Measurements from ENCODE around the gene LMBR1L. TPM values are rescaled to one million over a fixed set of nuclear protein-coding genes. Genes with fewer than 3 reads are reported as not detected.

The LMBR1L gene
- total RNA-seq, 1 donor = 133 TPM

DNA sequence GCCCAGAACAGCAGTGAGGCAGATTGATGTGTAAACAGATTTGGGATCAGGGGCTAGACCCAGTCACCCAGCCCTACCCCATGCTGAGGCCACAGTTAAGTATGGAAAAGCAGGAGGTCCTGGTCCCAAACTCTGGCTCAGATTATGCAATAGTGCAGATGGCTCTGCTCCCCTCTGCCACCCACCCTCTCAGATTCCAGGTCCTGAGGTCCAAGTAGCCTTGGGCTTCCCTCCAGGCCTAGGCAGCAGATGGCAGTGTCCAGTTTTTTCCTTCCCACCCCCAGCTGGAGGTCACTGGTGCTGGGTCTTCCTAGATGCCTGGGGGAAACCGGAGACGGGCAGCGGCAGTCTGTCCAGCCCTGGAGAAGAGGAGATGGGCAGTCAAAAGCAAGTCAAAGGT is 13.3 kb downstream of the LMBR1L start:
- peaks cover 32% of the 10 kb centered on the region for H3K27me3 ChIP-seq (ENCODE audit: insufficient read depth, low read length)
- peaks cover 14% of the 10 kb centered on the region for H3K4me1 ChIP-seq (ENCODE audit: insufficient read depth, low read length)
- no peak overlapping the region for H3K4me3 ChIP-seq (ENCODE audit: low read length)
- H3K9me3 ChIP-seq (ENCODE audit: low read depth, low read length) = no peaks in the 10 kb centered on the region

- peaks cover 38% of the 10 kb centered on the region for H3K4me1 ChIP-seq (ENCODE audit: insufficient read depth, low read length)
- no peak overlapping the region for H3K4me3 ChIP-seq (ENCODE audit: low read length)
- H3K9me3 ChIP-seq (ENCODE audit: low read depth, low read length) = no peaks in the 10 kb centered on the region
- H3K27me3 ChIP-seq (ENCODE audit: insufficient read depth, low read length) = peaks cover 56% of the 10 kb centered on the region
Measured at GRCh38 chr12:49094975-49095365, 15.7 kb downstream of the LMBR1L start.

DNA sequence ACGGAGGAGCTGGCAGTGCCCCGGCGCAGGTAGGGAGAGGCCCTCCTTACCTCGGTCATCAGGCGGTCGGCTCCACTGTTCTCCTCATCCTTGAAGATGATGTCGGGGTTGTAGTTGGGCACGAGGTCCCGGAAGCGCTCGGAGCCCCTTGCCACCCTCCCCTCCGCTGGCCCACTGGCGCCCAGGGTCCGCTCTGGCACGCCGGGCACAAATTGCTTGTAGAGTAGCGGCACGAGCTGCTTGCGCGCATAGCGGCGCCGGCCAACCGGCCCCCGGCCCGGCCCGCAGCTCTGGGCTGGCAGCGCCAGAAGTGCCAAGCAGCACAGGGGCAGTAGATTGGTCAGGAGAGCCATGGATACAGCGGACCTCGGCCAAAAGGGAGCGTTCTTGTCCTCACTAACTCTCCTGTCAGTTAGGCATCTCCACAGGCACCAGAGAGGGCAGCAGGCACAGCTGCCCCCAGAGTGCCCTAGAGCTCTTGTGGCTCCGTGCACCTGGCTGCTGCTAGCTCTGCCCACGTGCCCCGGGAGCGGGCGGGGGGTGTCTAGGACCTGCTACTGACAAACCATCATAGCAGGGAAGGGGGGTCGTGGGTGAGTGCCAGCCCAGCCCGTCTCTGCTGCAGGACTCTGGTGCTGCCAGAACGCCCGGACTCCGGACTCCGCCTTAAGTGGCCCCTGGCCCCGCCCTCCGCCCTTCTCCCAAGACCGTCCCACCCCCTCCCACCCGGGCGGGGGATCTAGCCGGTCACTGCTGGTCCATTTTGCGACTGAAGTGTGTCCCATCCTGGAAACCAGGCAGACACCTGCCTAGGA is 16.3 kb downstream of the LMBR1L start, which contains the start of gene DHH:
TSS of gene DHH (minus strand) at position 642 of the 815 bp plus-strand sequence. CDS start at position 353, 289 bp downstream.
- no peak within 1 kb of the TSS for H3K4me3 ChIP-seq (ENCODE audit: low read length)

GRCh38 chr12:49093792-49094159 is 16.9 kb downstream of the LMBR1L start:
- no peaks in the 10 kb centered on the region for H3K9me3 ChIP-seq (ENCODE audit: low read depth, low read length)
- H3K27me3 ChIP-seq (ENCODE audit: insufficient read depth, low read length) = peaks cover 68% of the 10 kb centered on the region
- no peak overlapping the region for H3K4me3 ChIP-seq (ENCODE audit: low read length)
- H3K4me1 ChIP-seq (ENCODE audit: insufficient read depth, low read length) = peaks cover 50% of the 10 kb centered on the region

More for the DNA sequence above, 16.3 kb downstream of the LMBR1L start, which contains the start of gene DHH:
- Histone ChIP-seq H3K4me1 (ENCODE audit: insufficient read depth, low read length) (peaks cover 45% of the 10 kb centered on the region), H3K9me3 (ENCODE audit: low read depth, low read length) (no peaks in the 10 kb centered on the region), H3K27me3 (ENCODE audit: insufficient read depth, low read length) (peaks cover 62% of the 10 kb centered on the region)

DNA sequence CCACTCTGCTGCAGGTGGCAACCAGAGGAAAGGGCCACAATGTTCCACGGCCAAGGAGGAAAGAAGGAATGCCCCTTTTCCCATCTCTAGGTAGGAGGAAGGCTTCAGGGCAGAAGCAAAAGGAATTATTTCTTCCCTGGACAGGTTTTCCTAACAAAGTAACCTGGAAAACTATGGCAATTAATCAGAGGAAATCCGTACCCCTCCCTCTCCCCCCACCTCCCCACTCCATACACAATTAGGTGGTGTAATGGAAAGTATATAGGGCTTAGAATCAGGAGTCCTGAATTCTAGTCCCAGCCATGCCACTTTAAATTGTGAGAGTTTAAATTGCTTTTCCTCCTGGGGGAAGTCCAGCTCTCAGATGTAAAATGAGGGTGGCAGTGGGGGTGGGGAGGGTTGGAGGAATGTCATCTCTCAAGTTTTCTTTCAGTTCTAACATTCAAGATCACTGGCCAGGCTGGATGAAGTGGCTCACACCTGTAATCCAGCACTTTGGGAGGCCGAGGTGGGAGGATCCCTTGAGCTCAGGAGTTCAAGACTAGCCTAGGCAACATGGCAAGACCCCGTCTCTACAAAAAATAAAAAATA is 17.7 kb downstream of the LMBR1L start:
- no peak overlapping the region for H3K4me3 ChIP-seq (ENCODE audit: low read length)
- peaks cover 73% of the 10 kb centered on the region for H3K27me3 ChIP-seq (ENCODE audit: insufficient read depth, low read length)
- peaks cover 59% of the 10 kb centered on the region for H3K4me1 ChIP-seq (ENCODE audit: insufficient read depth, low read length)
- H3K9me3 ChIP-seq (ENCODE audit: low read depth, low read length) = no peaks in the 10 kb centered on the region

DNA sequence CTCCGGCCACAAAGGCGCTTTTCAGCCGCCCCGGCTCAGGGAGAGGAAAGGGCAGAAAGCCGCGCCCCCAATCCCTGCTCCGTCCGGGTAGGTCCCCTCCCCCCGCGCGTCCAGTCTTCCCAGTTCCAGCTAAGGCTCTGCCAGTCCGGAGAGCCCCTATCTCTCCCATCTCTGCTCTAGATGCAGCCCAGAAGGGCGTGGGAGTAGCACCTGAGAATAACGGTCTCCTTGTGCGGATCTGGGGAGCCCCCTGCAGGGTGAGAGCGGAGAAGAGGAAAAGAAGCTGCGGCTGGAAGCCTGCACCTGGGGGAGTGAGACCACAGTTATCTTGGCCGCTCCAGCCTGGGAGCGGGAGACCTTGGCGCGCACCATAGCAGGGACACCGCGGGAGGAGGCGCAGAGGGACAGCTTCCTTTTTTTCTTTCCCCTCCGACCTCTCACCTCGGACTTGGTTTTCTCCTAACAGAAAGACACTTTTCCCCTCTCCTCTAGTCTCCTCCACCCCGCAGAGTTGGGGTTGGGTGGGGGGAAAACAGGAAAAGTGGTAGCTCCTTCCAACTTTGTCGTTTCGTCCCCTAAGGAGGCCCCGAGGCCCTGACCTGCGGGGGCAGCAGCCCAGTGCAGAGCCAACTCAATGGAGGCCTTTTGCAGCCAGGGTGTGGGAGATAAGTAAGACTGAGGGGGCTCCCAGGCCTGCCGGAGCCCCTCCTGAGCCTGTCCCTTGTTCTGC is 18.4 kb downstream of the LMBR1L start:
- peaks cover 63% of the 10 kb centered on the region for H3K4me1 ChIP-seq (ENCODE audit: insufficient read depth, low read length)
- H3K27me3 ChIP-seq (ENCODE audit: insufficient read depth, low read length) = peaks cover 73% of the 10 kb centered on the region
- H3K4me3 ChIP-seq (ENCODE audit: low read length) = no peak overlapping the region
- H3K9me3 ChIP-seq (ENCODE audit: low read depth, low read length) = no peaks in the 10 kb centered on the region

- Histone ChIP-seq H3K4me3 (ENCODE audit: low read length) (no peak overlapping the region), H3K9me3 (ENCODE audit: low read depth, low read length) (no peaks in the 10 kb centered on the region), H3K4me1 (ENCODE audit: insufficient read depth, low read length) (peaks cover 63% of the 10 kb centered on the region), H3K27me3 (ENCODE audit: insufficient read depth, low read length) (peaks cover 73% of the 10 kb centered on the region)
Measured at GRCh38 chr12:49091836-49092085, 18.9 kb downstream of the LMBR1L start.

DNA sequence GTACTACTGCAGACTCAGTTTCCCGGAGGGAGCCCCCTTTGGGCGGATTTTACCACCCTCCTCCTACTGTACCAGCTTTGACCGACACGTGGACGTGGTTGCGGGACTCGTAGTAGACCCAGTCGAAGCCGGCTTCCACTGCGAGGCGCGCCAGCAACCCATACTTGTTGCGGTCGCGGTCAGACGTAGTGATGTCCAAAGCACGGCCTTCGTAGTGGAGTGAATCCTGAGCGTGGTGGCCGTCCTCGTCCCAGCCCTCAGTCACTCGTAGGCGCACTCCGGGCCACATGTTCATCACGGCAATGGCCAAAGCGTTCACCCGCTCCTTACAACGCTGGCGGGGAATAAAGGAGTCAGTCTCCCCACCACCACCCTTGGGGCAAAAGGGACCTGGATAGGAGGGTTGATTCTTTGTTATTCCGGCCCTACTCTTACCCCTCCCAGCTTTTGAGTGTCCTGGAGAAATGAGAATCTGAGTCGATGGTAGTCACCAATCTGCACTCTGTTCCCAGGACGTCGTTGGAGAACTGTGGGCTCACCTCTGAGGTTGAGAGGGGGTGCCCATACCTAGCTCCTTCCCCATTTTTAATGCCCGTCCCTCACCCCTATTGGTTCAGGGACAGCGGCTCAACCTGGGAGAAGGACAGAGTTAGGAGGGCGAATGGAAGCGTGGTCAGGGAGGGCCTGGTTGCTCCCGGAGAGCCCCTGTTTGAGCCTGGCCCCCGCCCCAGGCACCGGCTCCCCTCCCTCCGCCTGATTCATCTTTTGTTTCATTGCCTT is 19.4 kb downstream of the LMBR1L start:
- Histone ChIP-seq H3K4me1 (ENCODE audit: insufficient read depth, low read length) (peaks cover 63% of the 10 kb centered on the region), H3K4me3 (ENCODE audit: low read length) (no peak overlapping the region), H3K27me3 (ENCODE audit: insufficient read depth, low read length) (peaks cover 73% of the 10 kb centered on the region), H3K9me3 (ENCODE audit: low read depth, low read length) (no peaks in the 10 kb centered on the region)

DNA sequence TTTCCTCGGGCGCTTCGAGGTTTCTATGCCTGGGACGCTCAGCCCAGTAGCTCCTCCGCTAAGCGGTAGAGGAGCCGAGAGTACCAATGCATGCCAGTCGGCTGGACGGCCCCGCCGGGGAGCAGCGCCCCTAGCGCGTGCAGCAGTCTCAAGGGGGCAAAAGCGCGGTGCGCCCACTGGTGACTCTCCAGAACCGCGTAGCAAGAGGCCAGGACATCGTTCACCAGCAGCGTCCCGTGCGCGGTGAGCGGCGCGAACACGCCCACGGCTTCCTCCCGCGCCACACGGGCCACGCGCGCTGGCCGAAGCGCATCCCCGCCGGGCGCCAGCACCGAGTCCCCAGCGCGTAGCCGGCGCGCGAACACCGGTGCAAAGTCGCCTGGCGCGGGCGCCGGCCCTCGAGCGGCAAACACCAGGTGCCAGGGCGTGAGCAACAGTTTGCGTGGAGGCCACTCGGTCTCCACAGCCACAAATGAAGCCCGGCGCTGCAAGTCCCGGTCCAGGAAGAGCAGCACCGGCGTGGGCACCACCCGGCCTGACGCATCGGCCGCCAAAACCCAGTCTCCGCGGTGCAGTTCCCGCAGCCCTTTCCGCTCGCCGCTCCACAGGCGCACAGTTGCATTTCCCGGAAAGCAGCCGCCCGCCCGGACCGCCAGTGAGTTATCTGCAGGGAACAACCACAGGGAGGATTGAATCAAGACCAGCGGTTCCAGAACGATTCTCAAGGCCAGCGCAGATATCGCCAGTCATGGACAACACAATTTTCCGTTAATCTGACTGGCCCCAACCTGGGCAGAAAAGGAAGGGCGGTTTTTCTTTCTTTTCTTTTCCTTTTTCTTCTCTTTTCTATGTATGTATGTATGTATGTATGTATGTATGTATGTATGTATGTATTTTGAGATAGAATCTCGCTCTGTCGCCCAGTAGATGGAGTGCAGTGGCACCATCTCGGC is 20.6 kb downstream of the LMBR1L start:
- H3K4me1 ChIP-seq (ENCODE audit: insufficient read depth, low read length) = peaks cover 63% of the 10 kb centered on the region
- H3K27me3 ChIP-seq (ENCODE audit: insufficient read depth, low read length) = peaks cover 67% of the 10 kb centered on the region
- no peak overlapping the region for H3K4me3 ChIP-seq (ENCODE audit: low read length)
- no peaks in the 10 kb centered on the region for H3K9me3 ChIP-seq (ENCODE audit: low read depth, low read length)

- H3K4me3 ChIP-seq (ENCODE audit: low read length) = no peak overlapping the region
- peaks cover 56% of the 10 kb centered on the region for H3K27me3 ChIP-seq (ENCODE audit: insufficient read depth, low read length)
- no peaks in the 10 kb centered on the region for H3K9me3 ChIP-seq (ENCODE audit: low read depth, low read length)
- H3K4me1 ChIP-seq (ENCODE audit: insufficient read depth, low read length) = peaks cover 56% of the 10 kb centered on the region
Measured at GRCh38 chr12:49088932-49089330, 21.7 kb downstream of the LMBR1L start.

DNA sequence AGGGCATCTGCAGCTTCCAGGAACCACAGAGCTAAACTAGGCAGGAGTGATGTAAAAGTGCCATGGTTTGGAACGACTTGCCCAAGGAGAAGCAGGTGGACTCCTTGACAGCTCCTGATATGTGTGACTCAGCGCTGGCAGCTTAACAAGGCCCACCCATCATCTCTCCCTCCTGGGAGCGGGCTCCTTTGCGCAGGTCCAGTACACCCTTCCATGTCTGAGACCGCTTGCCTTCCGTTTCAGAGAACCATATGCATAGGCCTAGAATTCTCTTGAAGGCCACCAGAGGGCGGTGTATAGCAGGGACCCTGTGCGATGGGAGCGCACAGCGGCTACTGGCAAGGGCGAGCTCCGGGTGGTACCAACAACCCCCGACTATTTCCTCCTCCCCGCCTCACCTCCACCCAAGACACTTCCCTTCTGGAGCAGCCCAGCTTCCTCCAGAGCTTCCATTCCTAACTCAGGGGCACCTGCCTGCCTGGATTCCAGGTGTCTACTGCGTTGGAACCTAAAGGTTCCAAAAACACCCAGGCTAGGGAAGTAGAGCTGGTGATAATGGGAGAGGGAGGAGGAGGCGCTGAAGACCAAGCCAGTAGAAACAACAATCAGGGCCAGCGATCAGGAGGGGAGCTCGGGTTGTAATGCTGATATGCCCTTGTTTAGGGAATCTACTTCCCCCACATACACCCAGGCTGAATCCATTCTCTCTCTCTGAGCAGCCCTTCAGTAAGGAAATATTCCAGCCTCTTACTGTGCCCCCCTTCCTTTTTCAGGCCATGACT is 22.3 kb downstream of the LMBR1L start:
- Histone ChIP-seq H3K27me3 (ENCODE audit: insufficient read depth, low read length) (peaks cover 50% of the 10 kb centered on the region), H3K4me3 (ENCODE audit: low read length) (no peak overlapping the region), H3K9me3 (ENCODE audit: low read depth, low read length) (no peaks in the 10 kb centered on the region), H3K4me1 (ENCODE audit: insufficient read depth, low read length) (peaks cover 51% of the 10 kb centered on the region)

- Histone ChIP-seq H3K4me3 (ENCODE audit: low read length) (no peak overlapping the region), H3K9me3 (ENCODE audit: low read depth, low read length) (no peaks in the 10 kb centered on the region), H3K4me1 (ENCODE audit: insufficient read depth, low read length) (peaks cover 36% of the 10 kb centered on the region), H3K27me3 (ENCODE audit: insufficient read depth, low read length) (peaks cover 28% of the 10 kb centered on the region)
Measured at GRCh38 chr12:49086116-49086515, 24.5 kb downstream of the LMBR1L start.

DNA sequence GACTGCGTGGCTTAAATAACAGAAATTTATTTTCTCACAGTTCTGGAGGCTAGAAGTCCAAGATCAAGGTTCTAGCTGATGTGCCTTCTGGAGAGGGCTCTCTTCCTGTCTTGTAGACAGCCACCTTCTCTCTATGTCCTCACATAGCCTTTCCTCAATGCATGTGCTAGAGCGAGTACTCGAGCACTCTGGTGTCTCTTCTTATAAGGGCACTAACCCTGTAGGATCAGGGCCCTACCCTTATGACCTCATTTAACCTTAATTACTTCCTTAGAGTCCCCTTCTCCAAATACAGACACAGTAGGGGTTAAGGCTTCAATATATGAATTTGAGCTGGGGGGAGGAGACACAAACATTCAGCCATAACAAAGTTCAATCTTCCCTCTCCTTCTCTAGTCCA is 26.2 kb downstream of the LMBR1L start:
- Histone ChIP-seq H3K9me3 (ENCODE audit: low read depth, low read length) (no peaks in the 10 kb centered on the region), H3K4me1 (ENCODE audit: insufficient read depth, low read length) (peaks cover 19% of the 10 kb centered on the region), H3K27me3 (ENCODE audit: insufficient read depth, low read length) (peaks cover 11% of the 10 kb centered on the region), H3K4me3 (ENCODE audit: low read length) (no peak overlapping the region)

Data from mononuclear cell (primary cell).